ENCODE results near the gene FGF16. TPM values are rescaled to one million over a fixed set of nuclear protein-coding genes. Genes with fewer than 3 reads are reported as not detected.
"Not testable (repeated sequence)": the region's sequence is repeated elsewhere in the genome, so short reads cannot be mapped to it uniquely, and the experiment has no call there.

Gene FGF16
- total and polyA plus RNA-seq, 2 donors from 2014 or later, result 0.25 TPM; not detected in 1

DNA sequence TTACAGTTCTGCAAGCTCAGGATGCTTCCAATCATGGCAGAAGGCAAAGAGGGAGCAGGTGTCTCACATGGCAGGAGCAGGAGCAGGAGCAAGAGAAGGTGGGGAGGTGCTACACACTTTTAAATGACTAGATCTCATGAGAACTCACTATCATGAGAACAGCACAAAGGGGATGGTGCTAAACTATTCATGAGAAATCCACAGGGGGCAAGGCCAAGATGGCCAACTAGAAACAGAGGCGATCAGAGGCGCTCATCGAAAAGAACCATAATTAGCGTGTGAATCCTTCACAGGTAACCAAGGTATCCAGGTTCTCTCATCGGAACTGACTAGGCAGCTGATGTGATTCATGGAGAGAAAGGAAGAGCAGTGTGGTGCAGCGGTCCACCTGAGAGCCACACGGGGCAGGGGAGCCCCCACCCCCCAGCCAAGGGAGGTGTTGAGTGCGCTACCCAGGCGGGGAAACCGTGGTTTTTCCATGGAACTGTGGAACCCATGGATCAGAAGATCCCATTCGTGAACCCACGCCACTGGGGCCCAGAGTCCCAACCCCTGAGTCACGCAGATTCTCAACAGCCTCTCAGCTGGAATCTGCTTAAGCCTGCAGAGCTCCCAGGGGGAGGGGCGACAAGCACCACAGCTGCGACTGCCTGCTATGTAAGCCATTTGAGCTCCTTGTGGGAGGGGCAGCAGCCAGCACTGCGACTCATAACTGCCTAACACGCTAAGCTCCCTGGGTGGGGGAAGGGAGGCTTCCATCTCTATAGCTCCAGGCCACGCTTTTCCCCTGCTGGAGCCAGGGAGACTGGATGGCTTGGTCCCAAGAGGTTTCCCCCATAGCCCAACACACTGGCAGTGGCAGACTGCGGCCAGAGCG, 46.7 kb downstream of the FGF16 start:
- no peaks in the 10 kb centered on the region for H3K4me1 ChIP-seq (ENCODE audit: control insufficient read depth in 2 of 3, insufficient read depth in 2 of 3, low read depth in 1 of 3, low read length in 3 of 3)
- no peaks in the 10 kb centered on the region for H3K27me3 ChIP-seq (ENCODE audit: control insufficient read depth, insufficient read depth, low read length)
- no peak overlapping the region for H3K4me3 ChIP-seq (ENCODE audit: low read length in 3 of 3)
- intact Hi-C loops (cut with DNase I), result no loop called here
- no peak for FAIRE-seq
- H3K27ac ChIP-seq (ENCODE audit: low read depth in 2 of 2, low read length in 2 of 2), result no peak overlapping the region
- H3K36me3 ChIP-seq (ENCODE audit: control insufficient read depth in 2 of 3, insufficient read depth in 3 of 3, low read length in 3 of 3), result no peaks in the 10 kb centered on the region
- H3K9me3 ChIP-seq (ENCODE audit: control insufficient read depth in 2 of 3, insufficient read depth in 1 of 3, low read length in 3 of 3), result no peaks in the 10 kb centered on the region
- no peak overlapping the region for H3K9ac ChIP-seq (ENCODE audit: low read length in 3 of 3)
- peak in 3 of 5 donors; percentile 14 to 45 (median 33) for DNase-seq
- TF ChIP-seq, protein P1, sequence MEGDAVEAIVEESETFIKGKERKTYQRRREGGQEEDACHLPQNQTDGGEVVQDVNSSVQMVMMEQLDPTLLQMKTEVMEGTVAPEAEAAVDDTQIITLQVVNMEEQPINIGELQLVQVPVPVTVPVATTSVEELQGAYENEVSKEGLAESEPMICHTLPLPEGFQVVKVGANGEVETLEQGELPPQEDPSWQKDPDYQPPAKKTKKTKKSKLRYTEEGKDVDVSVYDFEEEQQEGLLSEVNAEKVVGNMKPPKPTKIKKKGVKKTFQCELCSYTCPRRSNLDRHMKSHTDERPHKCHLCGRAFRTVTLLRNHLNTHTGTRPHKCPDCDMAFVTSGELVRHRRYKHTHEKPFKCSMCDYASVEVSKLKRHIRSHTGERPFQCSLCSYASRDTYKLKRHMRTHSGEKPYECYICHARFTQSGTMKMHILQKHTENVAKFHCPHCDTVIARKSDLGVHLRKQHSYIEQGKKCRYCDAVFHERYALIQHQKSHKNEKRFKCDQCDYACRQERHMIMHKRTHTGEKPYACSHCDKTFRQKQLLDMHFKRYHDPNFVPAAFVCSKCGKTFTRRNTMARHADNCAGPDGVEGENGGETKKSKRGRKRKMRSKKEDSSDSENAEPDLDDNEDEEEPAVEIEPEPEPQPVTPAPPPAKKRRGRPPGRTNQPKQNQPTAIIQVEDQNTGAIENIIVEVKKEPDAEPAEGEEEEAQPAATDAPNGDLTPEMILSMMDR (IDR thresholded peaks at IDR 0.05; ENCODE audit: borderline replicate concordance, extremely low read depth, insufficient read depth), result no peak

DNA sequence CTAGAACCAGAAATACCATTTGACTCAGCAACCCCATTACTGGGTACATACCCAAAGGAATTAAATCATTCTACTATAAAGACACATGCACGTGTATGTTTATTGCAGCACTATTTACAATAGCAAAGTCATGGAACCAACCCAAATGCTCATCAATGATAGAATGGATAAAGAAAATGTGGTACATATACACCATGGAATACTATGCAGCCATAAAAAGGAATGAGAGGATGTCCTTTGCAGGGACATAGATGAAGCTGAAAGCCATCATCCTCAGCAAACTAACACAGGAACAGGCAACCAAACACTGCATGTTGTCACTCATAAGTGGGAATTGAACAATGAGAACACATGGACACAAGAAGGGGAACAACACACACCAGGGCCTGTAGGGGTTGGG, 53.0 kb downstream of the FGF16 start:
- H3K9ac ChIP-seq (ENCODE audit: low read length in 3 of 3); intact Hi-C loops (cut with DNase I); H3K9me3 ChIP-seq (ENCODE audit: control insufficient read depth in 2 of 3, insufficient read depth in 1 of 3, low read length in 3 of 3); H3K27me3 ChIP-seq (ENCODE audit: control insufficient read depth, insufficient read depth, low read length); DNase-seq; H3K27ac ChIP-seq (ENCODE audit: low read depth in 2 of 2, low read length in 2 of 2); H3K36me3 ChIP-seq (ENCODE audit: control insufficient read depth in 2 of 3, insufficient read depth in 3 of 3, low read length in 3 of 3); H3K4me1 ChIP-seq (ENCODE audit: control insufficient read depth in 2 of 3, insufficient read depth in 2 of 3, low read depth in 1 of 3, low read length in 3 of 3); FAIRE-seq; H3K4me3 ChIP-seq (ENCODE audit: low read length in 3 of 3): not testable (repeated sequence)

DNA sequence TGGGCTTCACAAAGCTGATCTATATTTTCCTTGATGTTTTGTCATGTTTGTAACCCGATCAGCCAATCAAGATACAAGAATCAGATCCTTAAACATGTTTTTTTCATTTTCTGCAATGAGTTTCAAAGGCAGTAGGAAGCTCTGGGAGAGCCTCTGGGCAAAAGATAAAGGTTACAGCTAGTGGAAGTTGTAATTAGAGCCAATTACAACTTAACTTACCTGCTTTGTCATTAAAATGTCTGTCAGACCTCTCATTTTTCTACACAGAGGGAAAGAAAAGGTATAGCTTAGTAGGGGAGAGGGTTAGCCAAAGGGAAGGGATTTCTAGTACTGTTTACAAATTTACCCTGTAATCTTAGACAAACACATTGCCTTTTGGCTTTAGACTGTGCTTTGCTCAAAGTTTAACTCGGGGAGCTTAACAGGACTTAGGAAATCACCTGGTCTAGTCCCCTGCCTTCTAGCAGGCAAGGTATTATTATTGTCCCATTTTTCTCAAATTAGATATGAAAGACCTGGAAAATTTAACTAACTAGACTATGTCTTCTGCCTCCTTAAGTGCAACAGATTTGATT, 55.8 kb downstream of the FGF16 start:
- DNase-seq (no peak), FAIRE-seq (no peak)
- TF ChIP-seq, protein P1 (IDR thresholded peaks at IDR 0.05; ENCODE audit: borderline replicate concordance, extremely low read depth, insufficient read depth), result no peak
- Histone ChIP-seq H3K9me3 (ENCODE audit: control insufficient read depth in 2 of 3, insufficient read depth in 1 of 3, low read length in 3 of 3) (no peaks in the 10 kb centered on the region), H3K36me3 (ENCODE audit: control insufficient read depth in 2 of 3, insufficient read depth in 3 of 3, low read length in 3 of 3) (peaks cover 0 to 6% (median 2%) of the 10 kb centered on the region in 3 donors), H3K9ac (ENCODE audit: low read length in 3 of 3) (no peak overlapping the region), H3K27ac (ENCODE audit: low read depth in 2 of 2, low read length in 2 of 2) (no peak overlapping the region), H3K4me1 (ENCODE audit: control insufficient read depth in 2 of 3, insufficient read depth in 2 of 3, low read depth in 1 of 3, low read length in 3 of 3) (no peaks in the 10 kb centered on the region), H3K4me3 (ENCODE audit: low read length in 3 of 3) (no peak overlapping the region), H3K27me3 (ENCODE audit: control insufficient read depth, insufficient read depth, low read length) (no peaks in the 10 kb centered on the region)
- intact Hi-C loops (cut with DNase I), result no loop called here

DNA sequence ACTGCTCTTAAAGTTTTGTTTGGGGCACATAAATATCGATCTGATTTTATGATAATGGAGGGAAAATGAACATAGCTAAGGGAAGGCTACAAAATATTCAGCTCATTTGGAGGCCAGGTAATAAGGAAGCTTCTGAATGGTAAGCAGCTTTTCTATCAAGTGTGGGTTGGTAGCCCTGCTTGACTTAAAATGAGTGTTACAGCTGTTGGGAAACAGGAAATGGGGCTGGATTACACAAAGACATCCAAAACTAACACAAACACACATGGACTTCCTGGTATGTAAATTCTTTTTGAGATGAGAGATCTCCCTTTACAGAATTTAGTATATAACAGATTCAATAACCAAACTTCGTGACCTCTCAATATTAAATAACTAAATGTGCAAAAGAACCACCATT, 58.0 kb downstream of the FGF16 start:
- H3K4me1 ChIP-seq (ENCODE audit: control insufficient read depth in 2 of 3, insufficient read depth in 2 of 3, low read depth in 1 of 3, low read length in 3 of 3), result no peaks in the 10 kb centered on the region
- H3K9me3 ChIP-seq (ENCODE audit: control insufficient read depth in 2 of 3, insufficient read depth in 1 of 3, low read length in 3 of 3), result no peaks in the 10 kb centered on the region
- DNase-seq (peak in 1 of 5 donors; percentile 40), FAIRE-seq (no peak)
- peaks cover 2 to 7% (median 3%) of the 10 kb centered on the region in 3 donors for H3K36me3 ChIP-seq (ENCODE audit: control insufficient read depth in 2 of 3, insufficient read depth in 3 of 3, low read length in 3 of 3)
- H3K9ac ChIP-seq (ENCODE audit: low read length in 3 of 3), result no peak overlapping the region
- H3K27me3 ChIP-seq (ENCODE audit: control insufficient read depth, insufficient read depth, low read length), result no peaks in the 10 kb centered on the region
- TF ChIP-seq, protein P1 (IDR thresholded peaks at IDR 0.05; ENCODE audit: borderline replicate concordance, extremely low read depth, insufficient read depth), result no peak
- intact Hi-C loops (cut with DNase I), result no loop called here
- H3K27ac ChIP-seq (ENCODE audit: low read depth in 2 of 2, low read length in 2 of 2), result no peak overlapping the region
- no peak overlapping the region for H3K4me3 ChIP-seq (ENCODE audit: low read length in 3 of 3)

All from kidney (tissue), 14 donors.